Stimulated activated naive CD4-positive, alpha-beta T cell (primary cell): ENCODE results near the gene GUCY2D.
"Not testable (repeated sequence)": the region's sequence is repeated elsewhere in the genome, so short reads cannot be mapped to it uniquely, and the experiment has no call there.

Experiments
- DNase-seq, 6 experiments: peaks; one replicate each; lab custom pipeline; 2025; lab: John Stamatoyannopoulos, UW

Gene GUCY2D

DNA sequence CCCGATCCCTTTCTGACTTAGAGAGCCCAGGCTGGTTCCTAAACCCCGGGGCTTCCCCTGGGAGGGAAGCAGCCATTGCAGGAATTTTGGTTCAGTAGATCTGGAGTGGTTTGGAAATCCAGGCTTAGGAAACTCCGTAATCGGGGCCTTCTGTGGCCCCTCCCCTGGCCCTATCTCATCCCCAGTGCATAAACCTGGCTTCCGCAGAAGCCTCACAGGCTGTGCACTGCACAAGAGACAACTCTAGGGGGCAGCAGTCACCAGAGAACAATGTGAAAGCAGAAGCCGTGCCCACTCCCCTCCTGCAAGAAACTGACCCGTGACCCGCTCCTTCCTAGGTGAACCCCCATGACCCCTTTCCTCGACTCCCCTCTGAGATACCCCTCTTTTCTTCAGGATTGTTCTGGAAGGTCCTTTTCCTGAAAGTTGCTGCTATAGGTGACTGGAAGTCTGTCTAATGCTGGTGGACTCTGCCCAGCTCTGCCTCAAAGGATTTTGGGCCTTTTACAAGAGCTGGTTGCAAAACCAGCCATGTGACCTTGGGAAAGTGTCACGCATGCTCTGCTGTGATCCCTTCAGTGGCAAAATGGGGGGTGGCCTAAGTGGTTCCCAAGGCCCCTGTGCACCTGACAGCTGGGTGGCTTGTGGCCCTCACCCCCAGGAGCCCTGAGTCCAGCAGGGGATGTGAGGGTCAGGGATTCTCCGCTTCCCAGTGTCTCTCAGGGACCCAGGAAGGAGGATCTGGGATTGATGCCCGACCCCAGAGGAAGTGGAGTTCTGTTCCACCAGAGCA lies 14.4 kb downstream of the GUCY2D start:
- peak; percentile 5 to 44 (median 27) for DNase-seq

DNA sequence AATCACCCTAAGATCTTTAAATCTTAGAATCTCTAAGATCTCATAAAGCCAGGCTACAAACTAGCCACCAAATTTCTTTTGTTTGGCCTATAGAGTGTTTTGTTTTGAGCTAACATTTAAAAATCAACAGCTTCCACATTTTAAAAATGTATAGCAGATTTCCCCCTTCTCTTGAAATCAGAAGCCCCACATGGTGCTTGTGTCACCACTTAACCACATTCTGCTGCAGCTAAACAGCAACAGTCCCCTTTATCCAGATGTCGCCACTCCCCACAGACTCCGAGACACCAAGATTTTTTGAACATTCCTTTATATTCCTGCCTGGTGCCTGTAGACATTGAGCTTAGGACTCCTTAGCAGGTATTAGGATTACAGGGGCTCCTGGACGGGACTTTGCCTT lies 16.0 kb downstream of the GUCY2D start:
- no peak for DNase-seq

DNA sequence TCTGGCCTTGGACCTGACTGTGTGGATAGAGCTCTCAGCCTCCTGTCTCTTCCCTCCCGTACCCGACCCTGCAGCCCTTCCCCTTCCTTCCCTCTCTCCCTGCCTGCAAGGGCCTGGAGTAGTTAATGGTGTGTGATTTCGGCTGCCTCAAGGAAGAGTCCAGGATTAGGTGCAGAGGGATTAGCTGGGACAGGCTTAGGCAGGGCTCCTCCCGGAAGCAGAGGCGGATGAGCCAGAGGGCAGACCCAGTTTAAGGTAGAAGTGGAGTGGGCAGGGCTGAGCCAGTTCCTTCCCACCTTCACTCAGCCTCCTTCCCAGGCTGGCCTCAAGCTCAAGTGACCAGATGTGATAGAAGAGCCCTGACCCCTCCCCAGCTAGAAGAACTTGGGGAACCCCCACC lies 16.8 kb downstream of the GUCY2D start:
- DNase-seq: no peak

DNA sequence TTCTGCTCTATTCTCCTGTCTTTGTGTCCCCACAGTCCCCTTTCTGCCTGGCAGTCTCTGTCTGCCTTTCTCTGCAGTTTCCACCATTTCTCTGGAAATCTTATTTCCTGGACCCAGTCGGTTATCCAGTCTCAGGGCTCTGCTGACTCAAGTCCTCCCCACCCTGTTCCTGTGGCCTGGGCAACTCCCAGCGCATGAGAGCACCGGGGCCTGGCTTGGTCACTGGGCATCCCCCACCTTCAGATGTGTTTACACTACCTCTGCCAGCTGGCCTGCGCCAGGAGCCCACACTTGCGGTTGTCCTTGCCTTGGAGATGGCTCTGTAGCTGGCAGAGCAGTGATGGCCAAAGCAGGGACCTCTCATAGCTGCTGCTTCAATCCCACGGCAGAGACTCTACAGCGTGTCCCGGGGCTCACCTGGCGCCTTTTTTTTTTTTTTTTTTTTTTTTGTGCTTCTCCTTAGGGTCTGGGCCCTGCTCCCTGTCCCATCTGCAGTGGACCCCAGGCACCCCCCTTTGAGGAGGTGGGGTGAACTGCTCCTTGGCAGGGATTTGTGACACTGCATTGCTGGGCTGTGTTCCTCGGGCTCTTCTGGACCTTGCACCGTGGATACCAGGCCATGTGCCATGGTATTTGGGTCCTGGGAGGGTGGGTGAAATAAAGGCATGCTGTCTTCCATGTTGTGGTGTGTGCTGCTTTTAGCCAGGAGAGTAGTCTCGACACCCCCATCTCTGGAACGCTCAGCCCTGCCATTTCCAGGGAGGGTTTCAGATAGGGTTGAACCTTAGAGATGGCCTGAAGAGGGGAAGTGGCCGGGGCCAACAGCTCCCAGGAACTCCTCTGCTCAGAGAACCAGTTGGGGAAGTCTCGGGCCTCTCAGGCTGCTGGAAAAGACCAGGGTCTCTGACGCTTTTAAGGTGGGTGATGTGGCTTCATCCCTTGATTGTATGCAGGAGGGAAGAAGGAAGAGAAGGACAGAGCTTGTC lies 17.5 kb downstream of the GUCY2D start:
- no peak for DNase-seq

DNA sequence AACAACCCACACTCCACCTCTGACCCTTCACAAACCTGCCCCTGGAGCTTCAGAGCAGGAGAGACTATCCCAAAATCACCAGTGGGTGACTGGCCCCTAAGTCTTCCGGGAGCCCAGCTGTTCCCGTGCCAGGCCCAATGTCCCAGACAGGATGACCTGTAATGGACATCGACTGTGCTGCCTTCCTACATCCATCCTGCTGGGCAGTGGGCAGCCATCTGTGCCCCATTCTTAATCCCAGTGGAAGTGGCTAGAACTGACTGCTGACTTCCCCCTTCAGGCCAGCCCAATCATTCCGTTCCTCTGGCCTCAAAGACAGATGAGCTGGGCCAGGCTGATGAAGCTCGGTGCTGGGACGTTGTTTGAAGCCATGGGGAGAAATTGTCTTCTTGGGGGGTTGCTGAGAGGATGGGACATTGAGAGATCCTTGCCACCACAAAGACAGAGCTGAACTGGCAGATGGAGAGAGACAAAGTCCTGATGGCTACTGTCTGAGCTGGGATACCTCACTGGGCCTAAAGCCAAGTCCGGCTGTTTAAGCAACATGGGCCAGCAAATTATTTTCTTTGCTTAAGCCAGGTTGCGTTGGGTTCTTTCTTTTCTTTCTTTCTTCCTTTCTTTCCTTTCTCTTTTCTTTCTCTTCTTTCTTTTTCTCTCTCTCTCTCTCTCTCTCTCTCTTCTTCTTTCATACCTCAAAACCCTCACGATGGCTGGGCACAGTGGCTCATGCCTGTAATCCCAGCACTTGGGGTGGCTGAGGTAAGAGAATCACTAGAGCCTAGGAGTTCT lies 18.6 kb downstream of the GUCY2D start:
- no peak for DNase-seq

DNA sequence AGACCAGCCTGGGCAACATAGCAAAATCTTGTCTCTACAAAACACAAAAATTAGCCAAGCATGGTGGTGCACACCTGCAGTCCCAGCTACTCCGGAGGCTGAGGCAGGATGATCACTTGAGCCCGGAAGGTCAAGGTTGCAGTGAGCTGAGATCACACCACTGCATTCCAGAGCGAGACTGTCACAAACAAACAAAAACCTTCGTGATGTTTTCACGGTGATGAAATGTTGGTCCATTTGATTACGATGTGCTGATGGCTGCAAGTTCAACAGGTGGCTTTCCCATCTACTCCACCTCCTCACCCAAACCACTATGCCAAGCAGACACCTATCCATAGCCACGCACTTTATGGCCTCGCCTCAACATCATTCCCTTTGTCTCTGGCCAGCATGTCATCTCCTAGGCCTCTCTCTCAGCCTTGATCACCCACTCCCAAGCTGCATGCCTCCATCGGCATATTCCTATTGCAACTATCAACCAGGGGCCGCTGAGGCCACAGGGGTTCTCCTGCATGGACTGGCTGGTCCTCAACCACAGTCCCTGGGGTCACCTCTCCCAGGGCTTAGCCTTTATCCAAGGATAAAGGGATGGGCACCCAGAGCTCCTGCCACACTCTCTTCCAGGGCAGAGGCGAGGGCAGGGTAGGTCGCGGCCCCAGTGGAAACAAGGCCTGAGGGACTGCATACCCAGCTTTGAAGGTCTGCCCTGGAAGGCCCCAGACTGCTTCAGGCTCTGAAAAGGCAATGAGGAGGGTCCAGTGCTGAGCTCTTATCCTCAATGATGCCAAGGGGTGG lies 19.3 kb downstream of the GUCY2D start:
- no peak for DNase-seq

DNA sequence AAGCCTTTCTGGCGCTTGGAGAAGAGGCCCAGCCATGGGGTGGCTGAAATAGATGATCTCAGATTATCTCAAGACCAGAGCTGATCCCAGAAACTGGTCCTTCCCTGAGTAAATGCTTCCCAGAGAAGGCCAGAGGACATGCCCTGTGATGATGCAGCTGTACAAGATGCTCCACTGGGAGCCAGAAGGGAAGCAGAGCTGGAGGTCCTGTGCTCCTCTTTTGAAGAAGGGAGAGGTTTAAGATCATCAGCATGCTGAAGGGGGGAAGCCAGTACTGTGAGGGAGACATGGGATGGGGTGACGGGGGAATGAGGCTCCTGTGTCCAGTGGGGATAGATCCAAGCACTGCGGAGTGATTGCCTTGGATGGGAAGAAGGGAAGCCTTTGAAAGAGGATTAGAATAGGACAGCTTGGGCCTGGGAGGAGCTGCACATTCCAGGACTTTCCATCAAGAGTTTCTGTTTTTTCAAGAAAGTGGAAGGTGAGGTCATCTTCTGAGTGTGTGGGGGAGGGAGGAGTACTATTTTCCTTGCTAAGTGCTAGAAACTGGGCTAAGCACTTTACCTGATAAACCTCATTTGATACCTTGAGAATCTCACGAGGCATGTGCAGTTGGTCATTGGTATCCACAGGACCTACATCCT lies 20.1 kb downstream of the GUCY2D start:
- no peak for DNase-seq

DNA sequence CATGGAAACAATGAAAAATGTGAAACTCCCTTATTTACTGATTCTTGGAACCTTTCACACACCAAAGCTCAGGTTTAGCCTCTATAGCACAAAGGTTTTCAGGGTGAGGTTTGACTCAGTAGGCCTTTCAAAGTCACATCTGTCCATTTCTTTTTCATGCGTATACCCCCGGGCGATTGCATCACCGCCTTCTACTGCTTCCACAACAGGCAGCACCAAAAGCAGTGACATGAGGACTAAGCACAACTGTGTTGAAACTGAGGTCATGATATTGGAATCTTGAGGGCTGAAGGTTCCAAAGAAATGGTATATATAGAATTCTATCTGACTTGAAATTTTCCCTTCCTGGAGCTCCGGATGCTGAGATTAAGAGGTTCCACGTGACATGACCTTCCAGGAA lies 21.7 kb downstream of the GUCY2D start:
- not testable (repeated sequence) for DNase-seq

DNA sequence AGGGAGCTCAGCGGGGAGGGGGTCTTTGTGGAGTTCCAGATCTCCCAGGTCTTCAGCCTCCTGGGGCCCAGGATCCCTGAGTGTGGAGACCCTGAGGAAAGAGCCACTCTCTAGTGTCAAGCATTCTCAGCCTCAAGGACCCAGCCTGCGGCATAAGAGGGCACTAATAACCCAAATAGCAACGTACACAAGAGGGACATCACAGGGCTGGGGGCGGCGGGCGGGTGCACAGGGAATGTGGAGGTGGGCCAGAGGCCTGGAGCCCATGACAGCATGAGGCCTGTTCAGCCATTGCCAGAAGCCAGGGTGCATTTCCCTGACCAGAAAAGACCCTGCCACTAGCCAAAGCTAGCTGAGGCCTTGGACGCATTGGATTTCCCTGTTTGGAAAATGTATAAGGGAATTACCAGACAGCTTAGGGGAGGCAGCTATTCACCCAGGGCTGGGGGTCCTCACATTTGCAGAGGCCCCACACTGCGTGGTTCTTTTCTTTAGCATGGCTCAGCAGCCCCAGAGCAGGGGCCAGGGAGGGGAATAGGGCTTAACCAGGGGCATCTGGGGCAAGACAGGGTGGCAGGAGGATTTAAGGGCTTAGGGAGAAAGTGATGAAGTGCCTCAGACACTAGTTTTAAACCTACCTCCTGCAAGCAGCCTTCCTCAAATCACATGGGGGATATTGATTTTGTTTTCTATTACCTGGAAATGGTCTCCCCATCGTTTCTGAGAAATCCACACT lies 22.9 kb downstream of the GUCY2D start:
- no peak for DNase-seq

DNA sequence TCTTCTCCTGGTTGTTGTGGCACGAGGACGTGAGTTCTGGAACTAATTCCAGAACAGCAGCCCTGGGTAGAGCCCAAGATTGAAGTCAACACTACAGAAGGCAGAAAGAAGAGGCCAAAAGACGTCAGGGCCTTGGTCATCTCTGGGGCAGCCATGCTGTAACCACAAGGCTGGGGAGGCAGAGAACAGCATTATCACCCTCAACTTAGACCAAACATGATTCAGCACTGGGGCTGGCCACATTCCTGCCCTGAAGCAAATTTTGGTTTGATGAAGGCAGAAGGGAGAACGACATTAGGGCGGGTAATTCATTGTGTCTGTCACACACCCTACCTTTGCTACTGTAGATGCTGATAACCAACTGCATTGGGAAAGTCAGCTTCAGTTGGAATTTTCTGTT lies 26.7 kb downstream of the GUCY2D start:
- no peak for DNase-seq

DNA sequence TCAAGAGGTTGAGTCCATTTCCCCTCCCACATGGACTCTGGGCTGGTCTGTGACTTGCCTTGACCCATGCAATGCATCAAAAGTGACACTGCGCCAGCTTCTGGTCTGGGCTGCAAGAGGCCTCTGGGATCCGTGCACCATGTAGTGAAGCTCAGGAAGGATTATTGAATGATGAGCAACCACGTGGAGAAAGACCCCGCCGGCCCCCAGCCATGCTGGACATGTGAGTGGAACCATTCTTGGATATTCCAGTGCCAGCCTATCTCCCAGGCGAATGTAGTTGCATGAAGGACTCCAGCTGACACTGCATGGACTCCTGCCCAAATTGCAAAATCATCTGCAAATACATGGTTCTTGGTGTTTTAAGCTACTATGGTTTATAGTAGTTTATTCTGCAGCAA lies 28.8 kb downstream of the GUCY2D start:
- DNase-seq: no peak

DNA sequence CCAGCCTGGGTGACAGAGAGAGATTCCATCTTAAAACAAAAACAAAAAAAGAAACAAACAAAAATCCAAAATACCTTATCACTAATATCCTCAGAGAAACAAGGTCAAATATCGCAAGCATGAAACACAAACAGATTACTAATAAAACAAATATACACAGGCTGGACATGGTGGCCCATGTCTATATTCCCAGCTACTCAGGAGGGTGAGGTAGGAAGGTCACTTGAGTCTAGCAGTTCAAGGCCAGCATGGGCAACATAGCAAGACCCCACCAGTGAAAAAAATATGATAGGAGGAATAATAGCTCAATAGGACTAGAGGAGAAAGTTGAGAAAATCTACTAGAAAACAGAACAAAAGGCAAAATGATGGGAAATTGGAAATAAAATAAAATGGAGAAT lies 29.5 kb downstream of the GUCY2D start:
- no peak for DNase-seq

DNA sequence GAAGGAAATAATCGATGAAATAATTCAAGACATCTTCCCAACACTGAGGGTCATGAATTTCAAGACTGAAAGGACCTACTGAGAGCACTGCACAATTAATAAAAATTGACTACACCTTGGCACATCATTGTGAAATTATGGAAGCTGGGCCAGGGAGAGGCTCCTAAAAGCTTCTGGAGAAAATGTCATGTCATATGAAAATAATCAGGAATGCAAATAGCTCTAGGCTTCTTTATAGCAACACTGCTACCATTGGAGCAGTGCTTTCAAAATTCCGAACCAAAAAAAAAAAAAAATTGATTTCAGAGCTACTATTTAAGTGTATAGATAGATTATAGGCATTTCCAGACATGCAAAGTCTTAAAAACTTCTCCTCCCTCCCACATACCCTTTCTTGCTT lies 30.0 kb downstream of the GUCY2D start:
- DNase-seq: no peak

DNA sequence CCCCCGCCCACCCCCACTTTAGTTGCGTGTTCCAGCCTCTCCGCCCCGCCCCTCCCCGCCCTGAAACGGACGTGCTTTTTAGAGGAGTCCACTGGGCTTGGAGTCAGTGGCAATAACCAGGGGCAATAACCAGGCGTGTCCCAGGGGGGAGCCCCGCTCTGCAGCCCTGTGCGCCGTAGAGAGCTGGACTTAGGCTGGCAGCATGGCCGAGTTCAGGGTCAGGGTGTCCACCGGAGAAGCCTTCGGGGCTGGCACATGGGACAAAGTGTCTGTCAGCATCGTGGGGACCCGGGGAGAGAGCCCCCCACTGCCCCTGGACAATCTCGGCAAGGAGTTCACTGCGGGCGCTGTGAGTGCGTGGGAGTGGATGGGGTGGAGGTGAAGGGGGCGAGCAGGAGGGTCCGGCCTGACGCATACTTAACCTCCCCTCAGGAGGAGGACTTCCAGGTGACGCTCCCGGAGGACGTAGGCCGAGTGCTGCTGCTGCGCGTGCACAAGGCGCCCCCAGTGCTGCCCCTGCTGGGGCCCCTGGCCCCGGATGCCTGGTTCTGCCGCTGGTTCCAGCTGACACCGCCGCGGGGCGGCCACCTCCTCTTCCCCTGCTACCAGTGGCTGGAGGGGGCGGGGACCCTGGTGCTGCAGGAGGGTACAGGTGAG lies 36.7 kb downstream of the GUCY2D start, which contains the start of gene ALOX15B:
TSS of gene ALOX15B (plus strand) at position 106 of the 657 bp plus-strand sequence. CDS start at position 203, 97 bp downstream.
- no peak for DNase-seq

DNA sequence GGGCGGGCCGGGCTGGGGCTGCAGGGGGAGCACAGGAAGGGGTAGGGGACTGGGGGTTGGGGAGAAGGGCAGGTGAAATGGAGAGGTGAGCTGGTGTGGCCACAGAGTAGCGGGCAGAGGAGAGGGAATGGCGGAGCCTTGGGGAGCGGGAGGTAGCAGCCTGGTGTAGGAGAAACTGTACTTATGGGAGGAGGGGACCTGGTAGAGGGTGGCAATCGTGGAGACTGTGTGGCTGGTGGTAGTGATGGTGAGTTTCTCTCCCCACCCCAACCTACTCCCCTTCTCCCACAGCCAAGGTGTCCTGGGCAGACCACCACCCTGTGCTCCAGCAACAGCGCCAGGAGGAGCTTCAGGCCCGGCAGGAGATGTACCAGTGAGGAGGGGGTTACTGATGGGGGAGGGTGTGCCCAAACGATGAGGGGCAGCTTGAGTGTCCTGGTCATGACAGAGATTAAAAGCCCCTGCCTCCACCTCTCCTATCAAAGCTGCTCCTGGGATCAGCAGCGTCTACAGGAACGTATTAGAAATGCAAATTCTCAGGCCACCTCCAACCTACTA lies 37.3 kb downstream of the GUCY2D start:
- no peak for DNase-seq

DNA sequence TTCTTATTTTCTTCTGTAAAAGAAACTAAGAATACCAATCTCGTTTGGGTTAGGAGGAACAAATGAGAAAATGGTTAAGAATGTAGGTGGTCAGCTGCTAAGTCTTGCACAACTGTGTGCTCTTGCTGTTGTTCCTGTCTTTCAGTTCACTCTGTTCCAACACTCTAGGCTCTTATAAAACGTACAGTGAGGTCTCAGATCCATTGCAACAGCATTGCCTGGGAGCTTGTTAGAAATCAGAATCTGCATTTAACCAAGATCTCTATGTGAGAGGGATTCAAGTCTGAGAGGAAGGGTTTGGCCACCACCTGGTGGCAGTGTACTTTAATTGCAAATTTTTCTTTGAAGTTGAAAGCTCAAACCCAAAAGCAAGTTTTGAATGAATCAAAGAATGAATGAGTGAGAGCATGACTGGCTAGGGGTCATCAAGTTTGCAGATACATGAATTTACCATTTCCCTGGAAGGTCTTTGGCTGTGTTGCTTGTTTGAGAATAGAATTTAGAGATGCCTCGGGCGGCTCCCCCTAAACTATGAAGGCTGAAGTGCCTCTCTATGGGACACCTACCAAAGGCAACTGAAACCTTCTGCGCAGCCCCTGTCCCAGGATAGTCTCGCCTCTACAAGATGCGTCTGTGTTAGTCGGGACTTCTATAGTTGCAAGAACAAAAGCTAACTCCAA lies 39.0 kb downstream of the GUCY2D start:
- peak in 5 of 6 experiments; percentile 3 to 44 (median 15) for DNase-seq

DNA sequence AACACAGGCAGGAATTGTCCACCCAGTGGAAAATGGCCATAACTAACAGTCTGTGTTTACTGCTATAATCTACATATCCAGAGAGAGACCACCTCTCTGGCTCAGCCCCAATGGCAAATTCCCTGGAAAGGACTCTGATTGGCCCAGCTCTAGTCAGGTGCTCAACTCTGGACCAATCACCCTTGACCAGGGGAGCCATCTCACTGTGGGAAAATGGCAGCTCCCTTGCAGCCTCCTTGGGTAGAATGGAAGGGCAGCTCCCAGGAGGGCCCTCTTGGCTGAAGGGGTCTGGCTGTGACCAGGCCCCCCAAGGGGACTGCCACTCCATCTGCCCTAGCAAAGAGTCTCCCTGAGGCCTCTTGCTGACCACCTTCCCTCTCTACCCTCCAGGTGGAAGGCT lies 39.6 kb downstream of the GUCY2D start:
- no peak for DNase-seq
